SK-N-SH (cell line): ENCODE results near the gene FNDC11.

ENCODE experiments used
- EZH2phosphoT487 ChIP-seq: fragments of 200-600 bp; sonication (generic); IDR thresholded peaks from 2 replicates; pipeline ENCODE4 v1.6.1; 2017; ENCODE audit warnings: low read depth, mixed run types, mild to moderate bottlenecking, antibody characterized with exemption, moderate library complexity, borderline replicate concordance
- POLR2AphosphoS5 ChIP-seq: IDR thresholded peaks from 2 replicates; pipeline ENCODE4 v1.6.1; 2012; ENCODE audit warnings: low read depth, low read length
- YY1 ChIP-seq: IDR thresholded peaks from 2 replicates; pipeline ENCODE4 v1.4.0; 2012; ENCODE audit warnings: low read depth, mild to moderate bottlenecking

DNA sequence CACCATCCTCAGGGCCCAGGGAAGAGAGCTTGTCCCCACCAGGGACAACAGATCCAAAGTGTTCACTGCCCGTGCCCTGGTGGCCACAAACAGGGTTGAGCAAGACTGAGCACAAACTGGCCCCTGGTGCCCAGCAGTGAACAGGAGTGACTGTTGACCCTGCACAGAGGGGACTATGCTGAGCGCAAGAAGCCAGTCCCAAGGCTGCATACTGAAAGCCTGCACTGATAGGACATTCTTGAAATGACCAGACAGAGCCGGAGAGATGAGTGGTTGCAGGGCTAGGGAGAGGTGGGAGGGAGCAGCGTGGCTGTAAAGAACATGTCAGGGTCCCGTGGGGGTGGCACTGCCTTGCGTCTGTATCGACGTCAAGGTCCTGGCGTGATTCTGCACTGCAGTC is 2.9 kb upstream of the FNDC11 start:
- TF ChIP-seq POLR2AphosphoS5 (no peak), EZH2phosphoT487 (no peak), YY1 (no peak)
